Ovary (tissue), 3 donors: ENCODE measurements around the gene COL11A1.
"Not testable (repeated sequence)": the region's sequence is repeated elsewhere in the genome, so short reads cannot be mapped to it uniquely, and the experiment has no call there.

Source experiments
- EP300 ChIP-seq: sonication (generic); formaldehyde crosslinking; IDR thresholded peaks from one replicate; pipeline ENCODE4 v1.6.1; 2017; ENCODE audit warnings: antibody characterized with exemption
- POLR2A ChIP-seq: fragments of 450-650 bp; IDR thresholded peaks from one replicate; pipeline ENCODE4 v1.6.1; 2017; ENCODE audit warnings: antibody characterized with exemption, mild to moderate bottlenecking, moderate library complexity
- TF ChIP-seq, protein P1 (sequence below), 3 donors: fragments of 450-650 bp in 2 of 3; fragments of 200-600 bp in 1 of 3; IDR thresholded peaks; one replicate each; pipeline versions ENCODE4 v1.5.1 to v1.8.0; 2016 to 2022; ENCODE audit warnings: antibody characterized with exemption in 3 of 3, mild to moderate bottlenecking in 1 of 3
- donor health status: DM: no; HTN: no; CAD: no.

- TF ChIP-seq, protein P1, sequence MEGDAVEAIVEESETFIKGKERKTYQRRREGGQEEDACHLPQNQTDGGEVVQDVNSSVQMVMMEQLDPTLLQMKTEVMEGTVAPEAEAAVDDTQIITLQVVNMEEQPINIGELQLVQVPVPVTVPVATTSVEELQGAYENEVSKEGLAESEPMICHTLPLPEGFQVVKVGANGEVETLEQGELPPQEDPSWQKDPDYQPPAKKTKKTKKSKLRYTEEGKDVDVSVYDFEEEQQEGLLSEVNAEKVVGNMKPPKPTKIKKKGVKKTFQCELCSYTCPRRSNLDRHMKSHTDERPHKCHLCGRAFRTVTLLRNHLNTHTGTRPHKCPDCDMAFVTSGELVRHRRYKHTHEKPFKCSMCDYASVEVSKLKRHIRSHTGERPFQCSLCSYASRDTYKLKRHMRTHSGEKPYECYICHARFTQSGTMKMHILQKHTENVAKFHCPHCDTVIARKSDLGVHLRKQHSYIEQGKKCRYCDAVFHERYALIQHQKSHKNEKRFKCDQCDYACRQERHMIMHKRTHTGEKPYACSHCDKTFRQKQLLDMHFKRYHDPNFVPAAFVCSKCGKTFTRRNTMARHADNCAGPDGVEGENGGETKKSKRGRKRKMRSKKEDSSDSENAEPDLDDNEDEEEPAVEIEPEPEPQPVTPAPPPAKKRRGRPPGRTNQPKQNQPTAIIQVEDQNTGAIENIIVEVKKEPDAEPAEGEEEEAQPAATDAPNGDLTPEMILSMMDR (IDR thresholded peaks at IDR 0.05) = not testable (repeated sequence)
- TF ChIP-seq POLR2A, EP300: not testable (repeated sequence)
Measured at GRCh38 chr1:102826706-102827105, 281.6 kb downstream of the COL11A1 start.
